Hepatic stellate cell (primary cell): ENCODE data around the gene SPDYE6.
"Not testable (repeated sequence)": the region's sequence is repeated elsewhere in the genome, so short reads cannot be mapped to it uniquely, and the experiment has no call there.

ENCODE experiments used
- DNase-seq: peaks from one replicate; pipeline ENCODE4 v3.0.0; 2011; ENCODE audit warnings: low spot score

The SPDYE6 gene, protein sequence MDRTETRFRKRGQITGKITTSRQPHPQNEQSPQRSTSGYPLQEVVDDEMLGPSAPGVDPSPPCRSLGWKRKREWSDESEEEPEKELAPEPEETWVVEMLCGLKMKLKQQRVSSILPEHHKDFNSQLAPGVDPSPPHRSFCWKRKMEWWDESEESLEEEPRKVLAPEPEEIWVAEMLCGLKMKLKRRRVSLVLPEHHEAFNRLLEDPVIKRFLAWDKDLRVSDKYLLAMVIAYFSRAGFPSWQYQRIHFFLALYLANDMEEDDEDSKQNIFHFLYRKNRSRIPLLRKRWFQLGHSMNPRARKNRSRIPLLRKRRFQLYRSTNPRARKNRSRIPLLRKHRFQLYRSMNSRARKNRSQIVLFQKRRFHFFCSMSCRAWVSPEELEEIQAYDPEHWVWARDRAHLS

DNA sequence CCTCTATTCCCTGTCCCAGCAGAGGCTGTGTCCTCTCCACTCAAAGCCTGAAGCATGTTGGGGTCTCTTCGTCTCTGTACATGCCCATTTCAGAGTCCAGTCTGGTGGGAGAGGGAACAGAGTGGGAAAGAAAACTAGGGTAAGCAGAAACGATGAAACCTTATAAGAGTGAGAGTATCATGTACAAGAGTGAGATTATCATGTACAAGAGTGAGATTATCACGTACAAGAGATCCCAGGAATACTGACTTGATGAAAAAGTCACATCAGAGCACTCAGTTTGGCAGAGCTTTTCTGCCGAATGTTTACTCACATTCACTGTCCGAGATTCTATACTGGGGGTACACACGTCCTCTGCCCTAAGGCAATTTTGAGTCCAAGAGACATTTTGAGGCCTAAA lies at the start of gene SPDYE6:
Gene SPDYE6 (minus strand): TSS at position 101 of the 400 bp plus-strand sequence. CDS start 421 bp downstream, outside the sequence.
- not testable (repeated sequence) for DNase-seq

DNA sequence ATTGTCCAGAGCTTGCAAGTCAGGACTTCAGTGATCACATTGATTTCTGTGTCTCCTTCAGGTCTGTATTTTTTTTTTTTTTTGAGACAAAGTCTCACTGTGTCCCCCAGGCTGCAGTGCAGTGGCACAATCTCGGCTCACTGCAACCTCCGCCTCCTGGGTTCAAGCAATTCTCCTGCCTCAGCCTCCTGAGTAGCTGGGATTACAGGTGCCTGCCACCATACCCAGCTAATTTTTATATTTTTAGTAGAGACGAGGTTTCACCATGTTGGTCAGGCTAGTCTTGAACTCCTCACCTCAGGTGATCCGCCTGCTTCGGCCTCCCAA lies 48.6 kb upstream of the SPDYE6 start:
- DNase-seq, result not testable (repeated sequence)

DNA sequence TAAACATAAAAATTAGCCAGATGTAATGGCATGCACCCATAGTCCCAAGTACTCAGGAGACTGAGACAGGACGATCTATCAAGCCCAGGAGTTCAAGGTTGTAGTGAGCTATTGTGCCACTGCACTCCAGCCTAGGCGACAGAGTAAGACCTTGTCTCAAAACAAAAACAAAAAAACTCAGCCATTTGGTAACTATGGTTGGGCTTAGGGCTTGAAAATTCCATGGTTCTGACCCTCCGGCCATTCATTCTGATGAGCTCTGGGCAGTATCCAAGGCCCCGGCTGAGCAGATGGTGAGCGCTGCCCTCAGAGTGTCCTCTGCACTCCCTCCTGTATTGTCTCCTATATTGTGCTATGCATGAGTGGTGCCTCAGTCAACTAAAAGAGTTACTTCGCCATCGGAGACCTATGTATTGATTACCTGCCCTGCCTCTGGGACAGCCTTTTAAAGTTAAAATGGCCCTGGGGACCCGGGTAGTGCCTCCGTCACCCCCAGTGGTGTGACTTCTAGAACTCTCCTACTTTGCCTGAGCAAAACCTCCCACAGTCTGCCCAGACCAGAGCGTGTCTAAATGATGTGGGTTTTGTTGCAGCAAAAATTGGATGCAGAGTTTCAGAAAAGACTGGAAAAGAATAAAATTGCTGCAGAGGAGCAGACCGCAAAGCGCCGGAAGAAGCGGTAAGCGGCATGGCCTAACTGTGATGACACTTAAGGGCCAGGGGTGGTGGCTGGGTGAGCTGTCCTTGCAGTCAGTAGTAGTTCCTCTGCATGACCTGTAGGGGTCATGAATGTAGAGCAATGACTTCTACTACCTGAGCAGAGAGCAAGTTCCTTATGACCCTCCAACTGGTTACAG lies 48.0 kb upstream of the SPDYE6 start:
- DNase-seq, result peak; percentile 65

DNA sequence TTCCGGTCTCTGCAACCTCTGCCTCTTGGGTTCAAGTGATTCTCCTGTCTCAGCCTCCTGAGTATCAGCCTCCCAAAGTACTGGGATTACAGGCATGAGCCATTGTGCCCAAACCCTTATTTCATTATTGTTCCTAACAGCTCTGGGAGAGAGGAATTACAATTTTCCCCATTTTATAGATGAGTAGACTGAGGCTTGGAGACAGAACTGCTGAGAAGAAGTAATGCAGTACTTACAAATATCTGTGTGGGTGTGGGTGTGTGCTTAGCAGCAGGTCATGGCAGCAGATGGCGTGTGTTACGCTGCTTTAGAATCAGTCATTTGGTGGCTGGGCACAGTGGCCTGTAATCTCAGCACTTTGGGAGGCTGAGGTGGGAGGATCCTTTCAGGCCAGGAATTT lies 47.3 kb upstream of the SPDYE6 start:
- DNase-seq, result no peak

DNA sequence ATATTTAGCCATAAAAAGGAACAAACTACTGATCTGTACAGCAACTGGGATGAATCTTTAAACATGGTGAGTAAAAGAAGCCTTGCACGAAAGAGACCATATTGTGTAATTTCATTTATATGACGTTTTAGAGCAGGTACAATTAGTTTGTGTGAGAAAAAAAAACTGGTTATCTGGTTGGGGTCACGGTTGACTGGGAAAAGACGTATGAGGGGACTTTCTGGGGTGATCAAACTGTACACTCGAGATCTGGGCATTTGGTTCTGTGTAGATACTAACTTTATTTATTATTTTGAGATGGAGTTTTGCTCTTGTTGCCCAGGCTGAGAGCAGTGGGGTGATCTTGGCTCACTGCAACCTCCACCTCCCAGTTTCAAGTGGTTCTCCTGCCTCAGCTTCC lies 44.1 kb upstream of the SPDYE6 start:
- no peak for DNase-seq

DNA sequence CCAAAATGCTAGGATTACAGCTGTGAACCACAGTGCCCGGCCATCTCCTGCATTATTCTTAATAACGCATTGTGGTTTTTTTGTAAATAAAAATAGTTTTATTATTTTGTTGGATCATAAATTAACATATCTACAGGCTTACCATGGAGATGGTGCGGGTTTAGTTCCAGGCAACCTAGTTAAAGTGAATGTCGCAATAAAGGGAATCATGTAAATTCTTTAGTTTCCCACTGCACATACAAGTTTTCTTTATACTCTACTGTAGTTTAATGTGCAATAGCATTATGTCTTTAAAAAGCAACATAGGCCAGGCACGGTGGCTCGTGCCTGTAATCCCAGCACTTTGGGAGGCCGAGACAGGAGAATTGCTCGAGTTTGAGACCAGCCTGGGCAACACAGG lies 42.3 kb upstream of the SPDYE6 start:
- DNase-seq, result no peak

DNA sequence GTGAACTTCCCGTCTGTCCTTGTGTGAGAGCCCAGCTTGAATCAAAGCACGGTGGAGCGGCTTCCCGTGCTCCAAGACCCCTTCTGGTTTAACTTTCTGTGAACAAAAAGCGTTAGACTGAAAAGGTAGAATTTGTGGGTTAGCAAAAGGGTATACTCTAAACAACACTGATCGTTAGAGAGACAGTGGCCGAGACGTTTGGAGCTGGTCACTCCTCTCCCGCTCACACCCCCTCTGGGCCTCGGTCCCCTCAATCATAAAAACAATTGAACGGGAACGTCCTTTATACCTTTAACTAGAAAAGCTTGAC lies 40.4 kb upstream of the SPDYE6 start:
- no peak for DNase-seq

DNA sequence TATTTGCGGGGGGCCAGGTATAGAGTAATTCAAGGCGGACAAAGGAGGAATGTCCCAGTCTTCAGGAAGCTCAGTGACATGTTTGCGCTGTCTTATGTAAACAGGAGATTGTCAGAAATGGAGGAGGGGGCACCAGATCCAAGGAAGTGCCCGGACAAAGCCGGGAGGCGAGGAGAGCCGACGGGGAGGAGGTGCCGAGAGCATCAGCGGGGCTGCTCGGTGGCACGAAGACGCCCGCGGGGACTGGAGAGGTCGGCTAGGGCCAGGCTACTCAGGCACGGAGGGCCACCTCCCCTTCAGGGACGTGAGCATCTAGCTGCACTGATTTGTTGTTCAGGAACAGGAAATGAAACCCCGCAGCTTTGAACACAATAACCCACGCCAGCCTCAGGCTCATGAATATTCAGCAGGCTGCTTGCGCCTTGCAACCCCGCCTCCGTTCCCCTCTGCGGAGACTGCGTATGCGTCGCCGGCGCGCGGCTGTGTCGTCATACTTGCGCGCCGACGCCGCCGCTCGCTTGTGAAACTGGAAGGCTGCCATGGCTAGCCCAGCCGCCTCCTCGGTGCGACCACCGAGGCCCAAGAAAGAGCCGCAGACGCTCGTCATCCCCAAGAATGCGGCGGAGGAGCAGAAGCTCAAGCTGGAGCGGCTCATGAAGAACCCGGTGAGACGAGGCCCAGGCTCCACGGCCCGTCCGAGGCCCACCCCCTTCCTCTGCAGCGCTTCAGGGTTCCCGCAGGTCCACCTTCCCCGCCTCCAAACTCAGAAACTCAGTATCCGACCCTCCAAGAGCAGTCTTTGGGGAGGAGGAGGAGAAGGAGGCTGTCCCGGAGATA lies 39.8 kb upstream of the SPDYE6 start, which contains the start of gene PRKRIP1:
Gene PRKRIP1 (plus strand): TSS at position 491 of the 837 bp plus-strand sequence. CDS start 49 bp downstream, at position 540.
- DNase-seq, result peak; percentile 82

DNA sequence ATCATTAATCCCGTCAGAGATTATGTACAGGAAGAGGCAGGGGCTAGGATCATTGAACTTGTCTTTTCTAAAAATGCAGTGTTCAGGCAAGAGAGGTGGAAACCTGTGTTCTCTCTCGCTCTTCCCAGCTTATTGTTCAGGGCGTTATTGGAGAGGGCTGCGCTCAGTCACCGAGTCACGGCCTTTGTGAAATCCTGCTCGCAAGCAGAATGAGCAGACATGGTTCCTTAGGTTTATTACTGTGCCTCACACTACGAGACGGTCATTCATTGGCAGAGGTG lies 39.3 kb upstream of the SPDYE6 start:
- no peak for DNase-seq

DNA sequence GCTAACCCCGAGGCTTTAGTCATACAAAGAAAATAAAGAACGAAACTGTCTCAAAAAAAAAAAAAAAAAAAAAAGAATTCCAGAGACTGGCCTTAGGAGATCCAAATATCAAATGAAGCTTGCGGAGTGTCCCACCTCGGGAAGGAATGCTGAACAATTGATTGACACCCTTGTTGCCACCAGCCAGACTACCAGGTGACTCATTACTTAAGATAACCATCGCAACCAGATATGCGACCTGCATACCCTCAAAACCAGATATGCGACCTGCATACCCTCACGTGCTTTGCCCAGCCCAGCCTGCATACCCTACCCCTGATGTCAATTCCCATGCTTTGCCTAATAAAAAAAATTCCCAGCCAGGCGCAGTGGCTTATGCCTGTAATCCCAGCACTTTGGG lies 37.2 kb upstream of the SPDYE6 start:
- DNase-seq, result no peak

DNA sequence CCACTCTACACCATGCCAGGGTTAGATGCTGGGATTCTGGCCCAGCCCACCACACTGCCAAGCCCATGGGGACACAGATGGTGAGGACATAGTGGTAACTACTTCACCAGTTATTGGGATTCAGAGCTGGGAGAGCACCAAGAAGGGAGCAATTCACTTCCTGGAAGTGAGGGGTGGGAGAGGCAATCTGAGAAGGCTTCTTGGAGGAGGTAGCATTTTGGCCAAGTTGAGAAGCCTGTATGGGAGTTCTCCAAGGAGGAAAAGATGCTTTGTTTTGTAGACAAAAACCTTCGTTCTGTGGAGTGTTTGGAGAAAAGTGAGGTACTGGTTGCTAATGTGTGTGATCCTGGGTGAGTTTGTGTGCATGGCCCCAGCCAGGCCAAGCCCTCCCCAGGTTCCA lies 36.1 kb upstream of the SPDYE6 start:
- no peak for DNase-seq

DNA sequence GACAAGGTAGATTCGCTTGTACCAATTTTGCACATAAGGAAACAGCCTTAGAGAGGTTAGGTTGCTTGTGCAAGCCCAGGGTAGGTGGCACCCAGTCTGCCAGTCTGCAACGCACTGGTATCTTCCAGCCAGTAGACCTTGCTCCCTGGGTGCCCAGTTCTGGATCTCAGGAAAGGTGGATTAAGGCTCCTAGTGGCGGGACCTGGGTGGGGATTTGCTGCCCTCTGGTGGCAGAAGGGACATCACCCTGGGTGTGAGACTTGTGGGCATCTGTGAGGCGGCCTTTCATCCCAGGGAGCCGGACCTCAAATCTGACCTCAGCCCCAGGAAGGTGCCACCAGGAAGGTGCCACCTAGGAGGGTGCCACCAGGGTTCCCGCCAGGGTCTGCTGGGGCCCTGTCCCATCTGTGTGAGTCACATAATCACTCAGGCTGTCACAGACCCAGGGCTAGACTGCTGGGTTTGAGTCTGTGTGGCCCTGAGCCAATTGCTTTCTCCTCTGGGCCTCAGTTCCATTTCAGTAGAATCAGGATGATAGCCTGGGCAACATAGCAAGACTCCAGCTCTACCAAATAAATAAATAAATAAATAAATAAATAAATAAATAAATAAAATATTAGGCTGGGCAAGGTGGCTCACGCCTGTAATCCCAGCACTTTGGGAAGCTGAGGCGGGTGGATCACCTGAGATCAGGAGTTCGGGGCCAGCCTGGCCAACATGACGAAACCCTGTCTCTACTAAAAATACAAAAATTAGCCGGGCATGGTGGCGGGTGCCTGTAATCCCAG lies 34.6 kb upstream of the SPDYE6 start:
- DNase-seq, result peak; percentile 78

DNA sequence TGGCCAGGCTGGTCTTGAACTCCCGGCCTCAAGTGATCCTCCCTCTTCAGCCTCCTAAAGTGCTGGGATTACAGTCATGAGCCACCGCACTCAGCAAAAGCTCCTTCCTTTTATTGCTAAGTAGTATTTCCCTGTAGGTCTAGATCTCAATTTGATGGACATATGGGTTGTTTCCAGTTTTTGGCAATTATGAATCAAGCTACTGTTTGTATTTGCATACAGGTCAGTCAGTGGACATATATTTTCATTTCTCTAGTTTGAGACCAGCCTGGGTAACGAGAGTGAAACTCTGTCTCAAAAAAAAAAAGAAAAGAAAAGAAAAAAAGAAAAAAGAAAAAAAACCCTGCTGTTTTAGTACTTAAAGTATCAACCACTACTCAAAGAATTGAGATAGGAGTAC lies 33.6 kb upstream of the SPDYE6 start:
- no peak for DNase-seq

DNA sequence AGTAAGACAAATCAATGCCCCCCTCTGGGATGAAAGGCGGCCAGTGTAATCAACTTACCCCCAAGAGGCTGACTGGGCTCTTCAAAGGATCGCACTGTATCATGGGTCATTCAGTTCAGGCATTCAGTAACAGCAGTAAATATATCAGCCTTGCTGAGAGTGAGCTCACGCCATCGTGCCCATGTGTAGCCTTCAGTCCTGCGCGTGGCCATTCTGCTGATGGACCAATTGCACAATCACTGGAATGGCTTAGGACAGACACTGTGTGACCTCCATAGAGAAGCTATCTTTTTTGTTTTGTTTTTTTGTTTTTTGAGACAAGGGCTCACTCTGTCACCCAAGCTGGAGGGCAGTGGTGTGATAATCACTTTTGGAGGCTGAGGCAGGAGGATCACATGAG lies 30.8 kb upstream of the SPDYE6 start:
- DNase-seq, result no peak

DNA sequence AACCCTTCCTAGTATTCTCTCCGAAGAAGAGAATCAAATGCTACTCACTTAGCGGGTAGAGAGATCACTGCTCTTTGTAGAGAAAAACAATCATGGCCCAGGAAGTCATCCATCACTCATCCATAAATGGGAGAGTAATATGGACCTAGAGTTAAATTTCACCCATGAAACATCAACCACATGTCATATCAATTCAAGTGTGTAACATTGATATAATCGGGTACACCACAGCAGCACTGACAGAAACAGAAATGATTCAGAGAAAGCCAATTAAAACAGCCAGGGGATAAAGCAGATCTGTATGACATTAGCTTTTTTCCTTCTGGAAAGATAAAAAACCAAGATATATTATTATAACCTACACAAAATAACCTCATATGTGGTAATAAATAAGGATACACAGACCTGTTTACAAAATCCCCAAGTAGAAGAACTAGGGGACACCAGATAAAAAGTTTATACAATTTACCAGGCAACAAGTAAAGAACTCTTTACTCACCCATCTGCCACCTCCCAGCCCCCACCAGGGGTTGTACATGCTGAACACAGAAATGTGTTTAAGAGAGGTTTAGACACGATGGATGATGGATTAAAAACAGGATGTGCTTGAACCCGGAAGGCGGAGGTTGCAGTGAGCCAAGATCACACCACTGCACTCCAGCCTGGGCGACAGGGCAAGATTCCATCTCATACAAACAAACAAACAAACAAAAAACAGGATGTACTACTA lies 25.6 kb upstream of the SPDYE6 start:
- DNase-seq, result not testable (repeated sequence)

DNA sequence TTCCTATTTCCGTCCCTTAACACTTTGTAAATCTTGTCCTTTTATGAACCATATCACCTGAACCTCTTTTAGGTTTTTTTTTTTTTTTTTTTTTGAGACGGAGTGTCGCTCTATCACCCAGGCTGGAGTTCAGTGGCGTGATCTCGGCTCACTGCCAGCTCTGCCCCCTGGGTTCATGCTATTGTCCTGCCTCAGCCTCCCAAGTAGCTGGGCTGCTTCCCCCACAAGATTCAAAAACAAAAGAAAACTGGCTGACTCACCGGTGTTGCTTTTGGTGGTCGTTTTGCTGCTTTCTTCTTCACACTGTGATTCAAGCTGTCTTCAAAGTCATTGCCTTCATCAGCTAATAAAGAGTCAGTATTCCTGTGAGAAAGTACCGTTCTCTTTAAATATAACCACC lies 24.6 kb upstream of the SPDYE6 start:
- not testable (repeated sequence) for DNase-seq

DNA sequence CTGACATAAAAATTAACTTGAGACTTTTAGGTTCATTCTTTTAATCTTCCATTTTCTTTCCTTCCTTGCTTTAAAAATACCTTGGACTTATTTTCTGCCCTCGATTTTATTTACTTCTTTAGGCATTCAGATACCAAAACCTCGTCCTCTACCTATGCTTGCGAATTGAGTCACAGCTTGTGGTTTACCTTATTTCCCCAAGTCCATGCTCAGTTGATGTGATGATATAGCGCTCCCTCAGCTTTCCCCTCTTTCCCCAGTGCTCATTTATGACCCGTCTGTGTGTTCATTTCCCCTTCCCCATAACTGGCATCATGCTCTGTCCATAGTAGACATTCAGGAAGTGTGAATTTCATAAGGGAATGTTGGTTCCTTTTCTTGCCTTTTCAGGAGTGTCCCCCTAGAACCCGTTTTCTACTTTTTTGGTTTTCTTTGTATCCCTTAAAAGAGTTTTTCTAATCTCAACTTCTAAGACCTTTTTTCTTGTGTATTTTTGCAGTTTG lies 20.8 kb upstream of the SPDYE6 start:
- no peak for DNase-seq

DNA sequence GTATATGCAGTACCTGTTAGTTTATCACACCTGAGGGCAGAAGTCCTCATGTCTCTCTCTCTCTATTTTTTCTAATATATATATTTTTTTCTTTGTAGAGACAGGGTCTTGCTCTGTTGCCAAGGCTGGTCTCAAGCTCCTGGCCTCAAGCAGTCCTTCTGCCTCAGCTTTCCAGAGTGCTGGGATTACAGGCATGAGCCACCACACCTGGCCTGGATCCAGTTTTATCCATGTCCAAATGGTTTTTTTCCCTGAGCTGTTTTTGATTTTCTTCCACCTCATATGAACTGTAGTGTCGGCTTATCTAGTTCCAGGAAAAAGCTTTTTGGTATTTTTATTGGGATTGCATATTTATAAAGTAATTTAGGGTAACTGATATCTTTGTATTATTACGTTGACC lies 16.6 kb upstream of the SPDYE6 start:
- not testable (repeated sequence) for DNase-seq

DNA sequence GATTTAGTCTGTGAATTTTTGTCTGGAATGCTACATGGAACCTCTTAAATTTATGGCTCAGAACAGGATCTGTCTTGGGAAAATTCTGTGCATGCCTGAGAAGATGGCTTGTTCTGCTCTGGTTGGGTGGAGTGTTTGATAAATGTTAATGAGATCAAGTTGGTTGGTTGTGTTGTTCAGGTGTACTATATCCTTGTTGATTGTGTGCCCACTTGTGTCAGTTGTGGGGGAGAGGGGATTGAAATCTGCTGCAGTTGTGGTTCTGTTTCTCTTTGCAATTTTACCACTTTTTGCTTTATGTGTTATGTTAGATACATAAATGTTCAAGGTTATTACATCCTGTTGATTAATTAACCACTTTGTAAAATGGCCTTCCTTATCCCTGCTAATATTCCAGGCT lies 13.8 kb upstream of the SPDYE6 start:
- not testable (repeated sequence) for DNase-seq

DNA sequence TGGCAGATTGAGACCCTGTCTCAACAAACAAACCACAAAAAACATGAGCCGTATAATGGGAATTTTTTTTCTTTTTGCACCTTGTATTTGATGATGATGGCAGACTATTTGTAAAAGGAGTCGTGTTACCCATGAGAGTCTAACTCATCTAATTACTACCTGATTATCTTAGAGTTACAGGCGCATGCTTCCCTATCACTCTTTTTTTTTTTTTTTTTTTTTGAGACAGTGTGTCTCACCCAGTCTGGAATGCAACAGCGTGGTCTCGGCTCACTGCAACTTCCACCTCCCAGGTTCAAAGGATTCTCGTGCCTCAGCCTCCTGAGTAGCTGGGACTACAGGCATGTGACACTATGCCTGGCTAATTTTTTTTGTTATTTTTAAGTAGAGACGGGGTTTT lies 9.1 kb upstream of the SPDYE6 start:
- not testable (repeated sequence) for DNase-seq

DNA sequence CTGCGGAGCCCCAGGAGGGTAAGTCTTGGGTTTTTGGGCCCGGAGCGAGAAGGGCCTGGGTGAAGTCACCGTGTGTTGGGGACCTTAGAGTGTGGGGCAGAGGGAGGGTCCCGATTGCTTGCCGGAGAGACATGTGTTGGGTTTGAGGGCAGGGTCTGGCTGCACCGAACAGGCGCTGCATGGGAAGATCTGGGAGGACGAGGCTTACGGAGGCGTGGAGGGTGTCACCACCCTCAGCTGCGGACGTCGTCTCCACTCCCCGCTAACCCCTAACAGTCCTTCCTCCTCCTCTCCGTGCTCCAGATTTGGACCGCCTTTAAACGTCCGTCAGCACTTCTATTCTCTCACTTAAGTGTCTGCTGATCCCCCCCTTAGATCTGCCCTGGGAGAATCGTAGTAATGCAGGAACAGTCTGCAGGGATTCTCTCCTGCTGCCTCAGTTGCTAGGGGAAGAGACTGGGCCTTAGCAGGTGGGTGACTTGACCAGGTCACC lies 8.2 kb upstream of the SPDYE6 start:
- not testable (repeated sequence) for DNase-seq
